GM19452 (cell line): ENCODE results near the gene ELFN2.
"Not testable (repeated sequence)": the region's sequence is repeated elsewhere in the genome, so short reads cannot be mapped to it uniquely, and the experiment has no call there.

Source experiments
- ATAC-seq: cut with Tn5 transposase; IDR thresholded peaks from one replicate; pipeline ENCODE4 v1.9.1; 2021; ENCODE audit not compliant: unreplicated experiment

Gene ELFN2

DNA sequence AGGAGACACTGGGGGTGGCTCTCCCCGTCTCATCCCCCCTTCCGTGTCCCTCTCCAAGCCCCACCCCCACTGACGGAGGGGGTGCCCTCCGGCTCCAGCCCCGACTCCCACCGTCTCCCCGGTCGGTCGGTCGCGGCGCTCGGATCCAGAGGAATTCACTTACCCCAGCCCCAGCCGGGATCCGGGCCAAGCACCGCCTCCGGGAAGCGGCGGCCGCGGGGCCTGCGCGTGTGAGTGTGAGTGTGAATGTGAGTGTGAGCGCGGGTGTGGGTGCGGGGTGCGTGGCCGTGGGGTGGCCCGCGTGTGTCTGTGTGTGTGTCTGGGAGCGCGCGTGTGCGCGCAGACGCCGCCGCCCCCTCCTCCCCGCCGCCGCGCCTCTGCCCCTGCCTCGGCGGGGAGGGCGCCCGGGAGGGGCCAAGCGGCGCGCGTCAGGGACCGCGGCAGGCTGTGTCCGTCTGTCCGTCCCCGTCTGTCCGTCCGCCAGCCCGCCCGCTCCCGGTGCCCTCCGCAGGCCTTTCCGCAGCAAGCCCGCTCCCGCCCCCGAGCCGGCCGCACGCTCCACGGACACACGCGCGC, at the start of gene ELFN2:
Gene ELFN2 (minus strand): TSS at position 345 of the 576 bp plus-strand sequence. CDS start 51,945 bp downstream, outside the sequence.
- ATAC-seq, result no peak

GRCh38 chr22:37476389-37477329, 49.4 kb upstream of the ELFN2 start:
- ATAC-seq, result no peak

- ATAC-seq, result no peak
These were observed 47.3 kb upstream of the ELFN2 start for GRCh38 chr22:37474447-37475090.

DNA sequence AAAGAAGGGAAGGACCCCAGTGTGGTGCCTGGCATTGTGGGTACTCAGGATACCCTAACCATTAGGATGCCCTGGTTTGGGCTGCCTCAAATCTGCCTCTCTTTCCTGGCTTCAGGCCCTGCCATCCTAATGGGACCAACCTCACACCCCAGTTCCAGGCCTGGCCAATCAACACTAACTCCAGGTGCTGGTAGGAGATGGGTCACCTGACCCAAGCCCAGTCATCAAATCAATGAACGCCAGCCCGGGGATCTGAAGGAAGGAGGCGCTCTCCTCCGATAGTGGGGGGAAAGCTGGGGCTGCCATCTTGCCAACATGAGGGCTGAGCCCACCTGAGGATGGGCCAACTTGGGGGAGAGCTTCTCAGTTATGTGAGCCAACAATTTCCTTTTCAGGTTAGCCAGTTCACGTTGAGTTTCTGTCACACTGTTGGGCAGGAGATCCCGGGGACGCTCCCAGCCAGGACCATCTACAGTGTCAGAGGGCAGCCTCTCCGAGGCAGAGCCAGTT, 46.2 kb upstream of the ELFN2 start:
- no peak for ATAC-seq

DNA sequence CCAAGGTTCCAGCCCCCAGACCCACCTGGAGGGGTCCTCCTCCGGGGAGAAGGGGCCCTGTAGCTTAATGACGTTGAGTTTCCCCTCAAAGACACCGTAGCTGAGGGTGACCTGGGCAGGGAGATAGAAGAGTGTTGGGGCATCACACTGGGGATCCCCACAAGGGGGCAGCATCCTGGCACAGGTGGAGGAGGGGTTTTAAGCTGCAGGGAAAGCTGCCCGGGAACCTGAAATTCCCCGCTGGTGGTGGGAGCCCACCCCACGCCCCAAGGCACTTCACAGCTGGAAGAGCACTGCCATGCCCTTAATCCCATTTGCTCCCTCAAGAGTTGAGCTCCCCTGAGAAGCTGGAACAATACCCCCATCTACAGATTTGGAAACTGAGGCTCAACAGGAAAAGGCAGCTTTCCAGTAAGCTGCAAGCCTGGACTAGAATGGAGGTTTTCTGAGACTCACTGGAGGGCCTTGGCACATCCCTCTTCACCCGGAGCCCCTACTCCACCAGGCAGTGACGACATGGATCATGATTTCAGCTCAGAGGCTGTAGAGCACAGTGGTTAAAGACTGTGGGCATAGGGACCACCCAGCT, 45.2 kb upstream of the ELFN2 start:
- ATAC-seq, result no peak

- ATAC-seq, result no peak
These were observed 44.6 kb upstream of the ELFN2 start for GRCh38 chr22:37471727-37472417.

- no peak for ATAC-seq
These were observed 42.8 kb upstream of the ELFN2 start for GRCh38 chr22:37470087-37470445.

DNA sequence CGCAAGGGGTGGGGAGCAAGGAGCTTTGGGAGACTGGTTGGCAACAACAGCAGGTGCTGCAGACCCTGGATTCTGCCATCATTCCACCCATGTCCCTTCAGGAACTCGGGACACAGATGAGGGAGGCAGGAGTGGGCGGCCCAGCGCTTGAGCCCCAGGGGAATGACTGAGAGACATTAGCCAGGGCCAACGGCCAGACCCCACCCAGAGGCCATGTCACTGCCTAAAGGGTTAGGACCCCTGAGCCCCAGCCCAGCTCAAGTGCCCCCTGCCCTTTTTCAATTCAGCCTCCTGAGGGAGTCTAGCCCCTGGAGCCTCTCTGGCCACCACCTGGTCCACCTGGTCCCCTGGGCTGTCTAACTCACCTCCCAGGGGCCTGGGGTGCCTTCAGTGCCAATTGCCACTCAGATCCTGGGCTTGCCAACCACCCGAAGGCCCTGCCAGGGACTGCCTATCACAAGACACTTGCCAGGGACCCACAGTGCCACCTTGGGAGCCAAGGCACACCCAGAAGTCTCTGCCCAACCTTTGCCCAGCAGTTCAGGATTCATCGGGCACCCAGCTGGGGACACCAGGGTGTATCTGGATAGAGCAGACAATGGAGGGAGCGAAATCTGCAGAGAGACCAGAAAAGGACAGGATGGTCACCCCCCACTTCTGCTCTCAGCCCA, 42.3 kb upstream of the ELFN2 start:
- no peak for ATAC-seq

DNA sequence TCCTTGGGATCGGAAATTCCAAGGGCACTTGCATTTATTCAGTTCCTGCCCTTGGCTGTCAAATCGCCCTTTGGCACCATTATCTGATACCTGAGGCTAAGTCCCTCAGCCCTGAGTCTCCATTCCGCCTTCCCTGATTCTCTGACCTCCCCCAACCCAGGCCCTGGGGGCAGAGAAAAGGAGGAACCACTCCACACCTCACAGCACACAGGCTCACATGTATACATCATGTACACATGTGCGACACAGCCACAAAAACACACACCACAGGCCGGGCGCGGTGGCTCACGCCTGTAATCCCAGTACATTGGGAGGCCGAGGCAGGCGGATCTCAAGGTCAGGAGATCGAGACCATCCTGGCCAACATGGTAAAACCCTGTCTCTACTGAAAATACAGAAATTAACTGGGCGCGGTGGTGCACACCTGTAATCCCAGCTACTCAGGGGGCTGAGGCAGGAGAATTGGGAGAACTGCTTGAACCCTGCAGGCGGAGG, 41.0 kb upstream of the ELFN2 start:
- ATAC-seq, result not testable (repeated sequence)

DNA sequence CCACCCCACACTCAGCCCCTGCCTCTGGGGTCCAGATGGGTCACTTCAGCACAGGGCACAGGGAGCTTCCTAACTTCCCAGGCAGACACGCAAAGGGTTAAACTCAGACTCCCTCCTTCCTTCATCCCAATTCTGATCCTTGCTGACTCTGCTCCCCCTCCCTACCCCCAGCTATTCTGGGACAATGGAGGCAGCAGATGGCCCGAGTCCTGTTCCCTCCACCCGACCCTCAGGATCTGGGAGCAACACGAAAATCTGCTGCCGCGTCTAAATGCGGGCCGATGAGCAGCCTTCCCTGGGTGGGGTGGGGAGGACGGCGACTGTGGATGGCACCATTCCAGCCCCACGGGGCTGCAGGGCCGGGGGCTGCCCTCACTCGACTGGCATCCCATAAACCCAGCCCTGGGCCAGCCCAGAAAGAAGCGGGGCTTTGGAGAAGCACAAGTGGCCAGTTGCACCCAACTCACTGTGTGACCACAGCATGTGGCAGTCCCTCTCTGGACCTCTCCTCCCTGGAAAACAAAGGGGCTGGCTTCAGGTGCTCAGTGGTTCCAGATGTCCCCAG, 40.2 kb upstream of the ELFN2 start:
- no peak for ATAC-seq

GRCh38 chr22:37464181-37464580, 36.9 kb upstream of the ELFN2 start:
- ATAC-seq, result no peak

DNA sequence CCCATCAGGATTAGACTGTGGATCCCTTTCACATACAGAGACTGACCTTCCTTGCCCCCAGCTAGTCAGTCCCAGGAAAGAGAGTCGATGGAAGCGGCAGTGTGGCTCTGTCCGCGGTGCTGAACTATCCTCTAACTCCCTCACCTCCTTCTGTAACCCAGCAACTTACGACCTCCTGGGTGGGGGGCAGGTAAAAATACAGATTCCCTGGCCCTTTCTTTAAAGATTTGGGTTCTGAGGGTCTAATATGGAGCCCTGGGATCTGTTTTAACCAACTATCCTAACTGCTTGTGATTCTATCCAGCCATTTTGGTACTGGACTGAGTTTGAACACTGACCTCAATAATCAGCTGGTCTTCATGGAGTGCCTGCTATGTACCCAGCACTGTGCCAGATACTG, 35.7 kb upstream of the ELFN2 start:
- ATAC-seq, result no peak

DNA sequence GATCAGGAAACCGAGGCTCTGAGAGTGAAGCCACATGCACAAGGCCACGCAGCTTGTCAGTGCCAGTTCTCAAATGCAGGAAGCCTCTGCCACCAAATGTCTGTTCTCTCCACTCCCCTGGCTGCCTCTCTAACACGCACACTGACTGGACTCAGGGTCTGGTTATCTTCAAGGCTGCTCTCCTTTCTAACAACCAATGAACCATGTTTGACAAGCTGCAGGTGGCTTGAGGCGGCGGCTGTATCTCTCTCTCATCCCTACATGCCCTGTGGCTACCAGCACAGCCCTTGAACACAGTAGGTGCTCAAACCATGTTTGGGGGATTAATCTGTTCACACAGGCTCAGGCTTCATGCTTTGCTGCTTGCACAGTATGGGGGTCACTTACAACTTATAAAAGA, 35.2 kb upstream of the ELFN2 start:
- no peak for ATAC-seq

DNA sequence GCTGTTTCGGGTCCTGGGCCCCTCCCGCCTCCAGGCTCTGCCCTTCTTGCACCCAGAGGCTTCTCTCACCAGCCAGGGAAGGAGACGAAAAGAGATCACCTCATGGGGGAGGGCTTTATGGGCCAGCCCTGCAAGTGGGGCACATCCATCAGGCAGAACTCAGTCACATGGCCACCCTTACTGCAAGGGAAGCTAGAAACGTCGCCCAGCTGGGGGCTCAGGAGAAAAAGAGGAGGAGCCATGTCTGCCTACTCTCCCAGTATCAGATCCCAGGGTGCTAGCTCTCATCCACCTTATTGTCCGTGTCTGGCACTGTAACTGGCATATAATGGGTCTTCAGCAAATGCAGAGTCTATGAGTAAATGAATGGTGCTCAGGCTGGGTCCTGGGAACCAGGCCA, 34.7 kb upstream of the ELFN2 start:
- ATAC-seq, result no peak

GRCh38 chr22:37460684-37461083, 33.4 kb upstream of the ELFN2 start:
- no peak for ATAC-seq

- ATAC-seq, result no peak
These were observed 31.9 kb upstream of the ELFN2 start for GRCh38 chr22:37459206-37459605.

DNA sequence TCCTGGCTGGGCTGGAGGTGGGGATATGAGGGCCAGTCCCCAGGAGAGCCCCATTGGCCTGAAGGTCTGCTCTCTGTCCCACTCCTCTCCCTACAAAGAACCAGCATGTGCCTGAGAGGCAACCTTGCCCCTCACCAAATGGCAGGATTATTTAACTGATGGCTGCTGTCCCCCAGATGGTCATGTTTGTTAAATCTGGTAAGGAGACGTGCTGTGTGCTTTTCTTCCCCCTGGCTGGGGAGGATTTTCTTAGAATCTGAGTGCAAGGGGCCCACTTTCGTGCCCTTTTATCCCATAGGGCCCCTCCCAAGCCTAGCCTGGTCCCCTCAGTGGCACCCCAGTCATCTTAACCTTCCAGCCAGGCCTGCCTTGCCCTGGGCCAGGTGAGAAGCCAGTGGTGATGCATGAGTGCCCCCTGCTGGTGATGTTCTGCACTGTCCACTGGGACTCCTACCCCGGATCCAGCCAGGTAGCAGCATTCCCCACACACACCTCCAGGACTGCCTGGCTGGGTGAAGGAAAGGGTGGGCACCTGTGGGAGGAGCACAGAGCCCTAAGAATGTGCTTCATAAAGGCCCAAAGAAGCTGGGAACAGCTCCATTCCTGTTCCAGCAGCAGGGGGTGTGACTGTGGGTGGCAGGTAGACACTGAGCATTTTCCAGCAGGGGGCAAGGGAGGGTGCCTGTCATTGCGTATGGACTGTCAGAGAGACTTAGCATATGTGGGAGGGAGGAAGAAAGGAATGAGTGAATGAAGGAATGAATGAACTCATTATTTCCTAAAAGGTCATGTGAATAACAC, 30.0 kb upstream of the ELFN2 start:
- ATAC-seq, result no peak

DNA sequence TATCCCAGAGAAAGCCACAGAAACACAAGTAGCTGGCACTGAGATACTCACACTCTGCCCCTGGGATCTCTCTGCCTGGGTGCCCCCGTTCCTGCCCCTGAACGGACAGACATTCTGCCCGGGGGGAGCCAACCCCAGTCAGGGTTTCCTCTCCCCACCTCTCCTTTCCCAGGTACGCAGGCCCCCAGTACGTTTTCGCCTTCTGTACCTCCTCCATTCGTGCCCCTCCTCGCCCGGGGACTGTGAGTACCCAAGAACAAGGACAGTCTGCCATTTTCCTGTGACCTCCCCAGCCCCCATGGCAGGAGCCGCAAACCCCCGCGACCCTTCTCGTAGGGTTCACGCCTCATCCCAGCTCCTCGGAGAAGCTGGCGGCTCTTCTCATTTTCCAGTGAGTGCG, 29.1 kb upstream of the ELFN2 start:
- ATAC-seq, result no peak

- ATAC-seq, result no peak
These were observed 28.6 kb upstream of the ELFN2 start for GRCh38 chr22:37455896-37456295.
